GM04503 (cell line): ENCODE measurements around the gene SLK.

Source experiments
- DNase-seq: peaks from one replicate; pipeline ENCODE4 v3.0.0-alpha.2; 2012; ENCODE audit warnings: low read depth

SLK gene

GRCh38 chr10:103941801-103942200 lies 25.1 kb upstream of the SLK start:
- DNase-seq: no peak

- no peak for DNase-seq
Measured at GRCh38 chr10:103942866-103943265, 24.1 kb upstream of the SLK start.

GRCh38 chr10:103947799-103948516 lies 19.0 kb upstream of the SLK start:
- no peak for DNase-seq

GRCh38 chr10:103949728-103950127 lies 17.2 kb upstream of the SLK start:
- DNase-seq: no peak

GRCh38 chr10:103951183-103951582 lies 15.8 kb upstream of the SLK start:
- no peak for DNase-seq

- no peak for DNase-seq
Measured at GRCh38 chr10:103951942-103952341, 15.0 kb upstream of the SLK start.

GRCh38 chr10:103954543-103954942 lies 12.4 kb upstream of the SLK start:
- no peak for DNase-seq

GRCh38 chr10:103958996-103959395 lies 7.9 kb upstream of the SLK start:
- DNase-seq: no peak

- no peak for DNase-seq
Measured at GRCh38 chr10:103960103-103960502, 6.8 kb upstream of the SLK start.

GRCh38 chr10:103967448-103968071 lies 620 bp downstream of the SLK start:
- no peak for DNase-seq

GRCh38 chr10:103968441-103969391 lies 1.8 kb downstream of the SLK start:
- no peak for DNase-seq

GRCh38 chr10:103969436-103969835 lies 2.5 kb downstream of the SLK start:
- no peak for DNase-seq

- DNase-seq: no peak
Measured at GRCh38 chr10:103969857-103970627, 3.1 kb downstream of the SLK start.

GRCh38 chr10:103975169-103975568 lies 8.2 kb downstream of the SLK start:
- no peak for DNase-seq

- DNase-seq: no peak
Measured at GRCh38 chr10:103977204-103977603, 10.3 kb downstream of the SLK start.

GRCh38 chr10:103979530-103979929 lies 12.6 kb downstream of the SLK start:
- no peak for DNase-seq

GRCh38 chr10:103980288-103980906 lies 13.5 kb downstream of the SLK start:
- DNase-seq: no peak

GRCh38 chr10:103982639-103983038 lies 15.7 kb downstream of the SLK start:
- DNase-seq: no peak

GRCh38 chr10:103983367-103983911 lies 16.5 kb downstream of the SLK start:
- DNase-seq: no peak

- DNase-seq: no peak
Measured at GRCh38 chr10:103985726-103986125, 18.8 kb downstream of the SLK start.

GRCh38 chr10:103986360-103986759 lies 19.4 kb downstream of the SLK start:
- DNase-seq: no peak
